Progenitor cell of endocrine pancreas (in vitro differentiated cells): Measurements from ENCODE around the gene GPR45. TPM values are rescaled to one million over a fixed set of nuclear protein-coding genes. Genes with fewer than 3 reads are reported as not detected.

Source experiments
- DNase-seq: peaks from one replicate; pipeline ENCODE4 v3.0.0; 2021; ENCODE audit warnings: low spot score; ENCODE audit not compliant: unreplicated experiment
- H3K27ac Mint-ChIP-seq: 2 replicates; pipeline ENCODE4 v1.8.0; 2021; ENCODE audit warnings: mild to moderate bottlenecking, moderate library complexity, mixed read lengths
- H3K27me3 Mint-ChIP-seq: 2 replicates; pipeline ENCODE4 v1.8.0; 2021; ENCODE audit warnings: mixed read lengths
- H3K36me3 Mint-ChIP-seq: 2 replicates; pipeline ENCODE4 v1.8.0; 2022; ENCODE audit warnings: mixed read lengths; ENCODE audit not compliant: insufficient read depth
- H3K4me1 Mint-ChIP-seq: 2 replicates; pipeline ENCODE4 v1.8.0; 2021; ENCODE audit warnings: low read depth, mixed read lengths
- H3K4me3 Mint-ChIP-seq: 2 replicates; pipeline ENCODE4 v1.8.0; 2021; ENCODE audit warnings: low read depth, mild to moderate bottlenecking, moderate library complexity, mixed read lengths
- H3K9me3 Mint-ChIP-seq: 2 replicates; pipeline ENCODE4 v1.8.0; 2021; ENCODE audit warnings: low read depth, mixed read lengths
- total RNA-seq: library from RNA; stranded (reverse); gene quantifications from 2 replicates; pipeline ENCODE4 v1.2.1, GENCODE V29; 2021
- TF ChIP-seq, protein P1 (sequence below): fragments of 200-600 bp; sonication (generic); IDR thresholded peaks from one replicate; pipeline ENCODE4 v1.5.0; 2021; ENCODE audit warnings: antibody characterized with exemption, mild to moderate bottlenecking; ENCODE audit not compliant: unreplicated experiment

Gene GPR45
- total RNA-seq, 1 donor from 2014 or later, result not detected

GRCh38 chr2:105287692-105288091 is 46.1 kb downstream of the GPR45 start:
- no peak overlapping the region for H3K4me3 Mint-ChIP-seq
- H3K4me1 Mint-ChIP-seq, result no peaks in the 10 kb centered on the region
- H3K9me3 Mint-ChIP-seq, result no peaks in the 10 kb centered on the region
- peaks cover 11% of the 10 kb centered on the region for H3K36me3 Mint-ChIP-seq
- H3K27ac Mint-ChIP-seq, result no peak overlapping the region
- TF ChIP-seq, protein P1, sequence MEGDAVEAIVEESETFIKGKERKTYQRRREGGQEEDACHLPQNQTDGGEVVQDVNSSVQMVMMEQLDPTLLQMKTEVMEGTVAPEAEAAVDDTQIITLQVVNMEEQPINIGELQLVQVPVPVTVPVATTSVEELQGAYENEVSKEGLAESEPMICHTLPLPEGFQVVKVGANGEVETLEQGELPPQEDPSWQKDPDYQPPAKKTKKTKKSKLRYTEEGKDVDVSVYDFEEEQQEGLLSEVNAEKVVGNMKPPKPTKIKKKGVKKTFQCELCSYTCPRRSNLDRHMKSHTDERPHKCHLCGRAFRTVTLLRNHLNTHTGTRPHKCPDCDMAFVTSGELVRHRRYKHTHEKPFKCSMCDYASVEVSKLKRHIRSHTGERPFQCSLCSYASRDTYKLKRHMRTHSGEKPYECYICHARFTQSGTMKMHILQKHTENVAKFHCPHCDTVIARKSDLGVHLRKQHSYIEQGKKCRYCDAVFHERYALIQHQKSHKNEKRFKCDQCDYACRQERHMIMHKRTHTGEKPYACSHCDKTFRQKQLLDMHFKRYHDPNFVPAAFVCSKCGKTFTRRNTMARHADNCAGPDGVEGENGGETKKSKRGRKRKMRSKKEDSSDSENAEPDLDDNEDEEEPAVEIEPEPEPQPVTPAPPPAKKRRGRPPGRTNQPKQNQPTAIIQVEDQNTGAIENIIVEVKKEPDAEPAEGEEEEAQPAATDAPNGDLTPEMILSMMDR, result peak; percentile 58
- no peak for DNase-seq
- H3K27me3 Mint-ChIP-seq, result no peaks in the 10 kb centered on the region

DNA sequence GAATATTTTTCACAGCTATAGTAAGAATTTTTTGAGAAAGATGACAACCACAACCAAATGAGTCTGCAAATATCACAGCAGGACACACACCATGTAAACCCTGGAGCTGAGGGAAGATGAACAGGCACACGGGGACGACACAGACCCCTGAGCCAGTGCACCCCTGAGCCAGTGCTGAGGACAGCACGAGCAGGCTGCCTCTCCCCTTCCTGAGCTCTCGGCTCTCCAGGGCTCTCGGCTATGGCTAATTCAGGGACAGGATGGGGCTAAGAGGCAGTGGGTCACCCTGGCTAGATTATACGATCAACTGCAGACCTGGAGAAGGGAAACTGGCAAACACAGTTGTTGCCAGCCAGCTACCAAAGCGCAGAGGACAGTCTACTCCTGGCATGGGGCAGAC is 46.6 kb downstream of the GPR45 start:
- Mint-ChIP-seq H3K36me3 (peaks cover 11% of the 10 kb centered on the region), H3K27ac (no peak overlapping the region), H3K4me1 (no peaks in the 10 kb centered on the region), H3K27me3 (no peaks in the 10 kb centered on the region), H3K9me3 (no peaks in the 10 kb centered on the region), H3K4me3 (no peak overlapping the region)
- TF ChIP-seq, protein P1, result no peak
- no peak for DNase-seq

DNA sequence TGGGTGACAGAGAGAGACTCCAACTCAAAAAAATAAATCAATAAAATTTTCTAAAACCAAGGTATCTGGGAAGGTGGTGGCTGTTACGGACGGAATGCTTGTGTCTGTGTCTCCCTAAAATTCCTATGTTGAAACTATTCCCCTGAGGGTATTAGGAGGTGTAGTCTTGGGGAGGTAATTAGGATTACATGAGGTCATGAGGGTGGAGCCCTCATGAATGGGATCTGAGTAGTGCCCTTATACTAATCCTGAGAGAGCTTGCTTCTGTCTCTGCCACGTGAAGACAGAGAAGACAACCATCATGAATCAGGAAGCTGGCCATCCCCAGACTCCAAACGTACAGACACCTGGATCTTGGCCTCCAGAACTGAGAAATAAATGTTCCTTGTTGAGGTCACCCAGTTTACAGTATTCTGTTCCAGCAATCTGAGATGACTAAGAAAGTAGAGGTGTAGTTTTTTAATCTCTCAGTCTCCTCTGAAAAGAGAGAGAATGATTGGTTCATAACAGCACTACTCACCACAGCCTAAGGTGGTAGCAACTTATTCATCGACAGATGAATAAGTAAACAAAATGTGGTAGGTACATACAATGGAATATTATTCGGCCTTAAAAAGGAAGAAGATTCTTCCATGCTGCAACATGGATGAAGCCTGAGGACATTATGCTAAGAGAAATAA is 49.6 kb downstream of the GPR45 start:
- H3K9me3 Mint-ChIP-seq, result no peaks in the 10 kb centered on the region
- TF ChIP-seq, protein P1, result no peak
- H3K4me1 Mint-ChIP-seq, result peaks cover 5% of the 10 kb centered on the region

DNA sequence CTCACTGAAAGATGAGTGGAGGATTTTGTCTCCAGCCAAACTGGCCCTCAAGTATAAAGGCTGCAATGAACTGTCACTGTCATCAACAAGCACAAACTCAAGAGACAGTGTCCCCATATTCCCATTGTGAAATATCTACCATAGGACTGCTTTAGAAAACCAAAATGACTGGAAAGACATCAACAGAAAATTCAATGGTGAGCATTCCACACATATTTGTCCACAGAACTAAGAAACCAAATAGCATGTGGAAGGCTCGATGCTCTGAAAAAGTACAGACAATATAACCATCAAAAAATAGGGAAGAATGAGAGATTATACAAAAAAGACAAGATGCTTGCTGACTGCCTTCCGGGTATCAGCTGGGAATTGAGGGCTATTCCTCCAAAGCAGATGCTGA is 50.4 kb downstream of the GPR45 start:
- no peak overlapping the region for H3K27ac Mint-ChIP-seq
- peaks cover 13% of the 10 kb centered on the region for H3K36me3 Mint-ChIP-seq
- no peak for DNase-seq
- TF ChIP-seq, protein P1, result no peak
- H3K4me1 Mint-ChIP-seq, result peaks cover 10% of the 10 kb centered on the region
- no peaks in the 10 kb centered on the region for H3K9me3 Mint-ChIP-seq
- no peaks in the 10 kb centered on the region for H3K27me3 Mint-ChIP-seq
- H3K4me3 Mint-ChIP-seq, result no peak overlapping the region

More for the DNA sequence above, 49.6 kb downstream of the GPR45 start:
- no peak overlapping the region for H3K4me3 Mint-ChIP-seq
- H3K27me3 Mint-ChIP-seq, result no peaks in the 10 kb centered on the region
- peak overlapping the region; percentile 74 for H3K27ac Mint-ChIP-seq
- peaks cover 11% of the 10 kb centered on the region for H3K36me3 Mint-ChIP-seq
- no peak for DNase-seq

Other genes starting within 250 kb of the GPR45 start
- 42.3 and 42.8 TPM in 2 replicates for gene MRPS9, start 203.7 kb upstream of the GPR45 start, total RNA-seq
- 19.7 and 20.0 TPM in 2 replicates for gene TGFBRAP1, start 88.0 kb downstream of the GPR45 start, total RNA-seq
- gene C2orf49, start 95.8 kb downstream of the GPR45 start, total RNA-seq, result 24.7 and 27.2 TPM in 2 replicates
- 2.2 and 3.0 TPM in 2 replicates for gene FHL2, start 157.3 kb downstream of the GPR45 start, total RNA-seq